GM18873 (cell line): ENCODE results near the gene EXOC3.
"Not testable (repeated sequence)": the region's sequence is repeated elsewhere in the genome, so short reads cannot be mapped to it uniquely, and the experiment has no call there.

Experiments
- ATAC-seq: cut with Tn5 transposase; IDR thresholded peaks from one replicate; pipeline ENCODE4 v1.9.1; 2021; ENCODE audit warnings: mild to moderate bottlenecking, moderate library complexity, moderate number of reproducible peaks; ENCODE audit not compliant: unreplicated experiment, low FRiP score

The EXOC3 gene

DNA sequence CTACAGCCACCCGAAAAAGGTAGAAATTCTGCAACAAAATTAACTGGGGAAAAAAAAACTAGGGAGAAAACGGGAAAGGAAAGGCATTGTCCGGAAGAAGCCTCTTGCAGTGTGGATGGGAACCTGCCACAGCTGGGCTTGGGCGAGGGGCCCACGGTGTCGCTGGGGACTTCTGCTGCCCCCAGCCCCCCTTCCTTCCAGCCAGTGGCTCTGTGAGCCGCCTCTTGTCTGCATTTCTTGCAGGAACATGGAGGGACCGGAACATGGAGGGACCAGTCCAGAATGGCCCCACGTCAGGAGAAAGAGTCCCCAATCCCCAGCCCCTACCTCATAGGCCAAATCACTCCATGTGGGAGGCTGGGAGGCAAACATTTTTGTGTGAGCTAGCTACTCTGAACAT is 36.9 kb upstream of the EXOC3 start:
- ATAC-seq, result no peak

DNA sequence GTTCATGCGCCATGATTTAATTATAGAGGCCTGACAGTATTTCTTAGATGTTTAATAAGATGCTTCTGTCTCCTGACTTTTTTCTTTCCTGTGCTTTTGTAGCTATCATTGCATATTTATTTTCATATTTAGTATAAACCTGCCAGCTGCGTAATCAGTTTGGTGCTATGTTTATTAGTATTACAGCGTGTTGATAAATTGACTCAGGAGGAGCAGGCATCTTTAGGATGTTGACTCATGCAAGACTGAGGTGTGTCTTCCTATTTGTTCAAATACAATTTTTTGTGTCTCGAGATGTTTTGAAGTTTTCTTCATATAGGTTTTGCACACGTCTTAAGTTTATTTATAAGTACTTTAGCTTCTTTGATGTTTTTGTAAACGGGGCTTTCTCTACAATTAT is 35.9 kb upstream of the EXOC3 start:
- ATAC-seq, result no peak

DNA sequence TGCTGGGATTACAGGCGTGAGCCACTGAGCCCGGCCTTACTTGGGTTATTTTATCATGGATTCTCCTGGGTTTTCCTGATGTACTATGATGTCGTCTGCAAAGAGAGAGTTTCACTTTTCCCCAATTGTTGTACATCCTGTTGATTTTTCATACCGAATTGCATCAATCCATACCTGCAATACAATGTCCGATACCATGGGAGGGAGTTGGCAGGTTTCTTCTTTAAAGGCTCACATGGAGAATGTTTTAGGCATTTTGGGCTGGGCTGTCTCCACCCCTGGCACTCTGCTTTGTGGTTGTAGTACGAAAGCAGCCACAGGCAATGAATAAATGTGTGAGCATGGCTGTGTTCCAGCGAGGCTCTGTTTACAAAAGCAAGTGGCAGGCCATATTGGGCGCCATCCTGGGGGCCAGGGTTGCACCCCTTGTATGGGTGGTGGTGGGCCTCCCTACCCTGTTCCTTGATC is 35.1 kb upstream of the EXOC3 start:
- ATAC-seq, result no peak

DNA sequence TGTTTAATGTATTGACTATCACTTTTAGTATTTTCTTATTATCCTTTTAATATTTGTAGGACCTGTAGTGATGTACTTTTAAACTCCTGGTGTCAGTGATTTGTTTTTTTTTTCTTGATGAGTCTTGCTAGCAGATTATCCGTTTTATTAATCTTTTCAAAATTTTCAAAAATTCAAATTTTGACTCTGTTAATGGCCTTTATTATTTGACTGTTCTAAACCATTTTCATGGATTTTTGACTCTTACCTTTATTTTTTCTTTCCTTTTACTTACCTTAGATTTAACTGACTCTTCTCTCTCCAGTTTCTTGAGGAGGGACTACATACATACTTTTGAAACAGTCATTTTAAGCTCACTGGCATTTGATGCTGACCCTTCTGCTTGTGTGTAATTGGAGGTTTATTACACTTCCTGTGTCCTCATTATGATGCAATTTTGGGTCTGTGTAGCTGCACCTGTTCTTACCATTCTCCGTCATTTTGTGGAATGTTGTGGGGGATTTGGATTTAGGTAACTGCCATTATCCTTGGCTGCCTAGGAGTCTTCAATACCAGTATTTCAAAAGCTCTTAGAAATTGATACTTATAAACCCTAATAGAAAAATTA is 32.0 kb upstream of the EXOC3 start:
- ATAC-seq, result no peak

DNA sequence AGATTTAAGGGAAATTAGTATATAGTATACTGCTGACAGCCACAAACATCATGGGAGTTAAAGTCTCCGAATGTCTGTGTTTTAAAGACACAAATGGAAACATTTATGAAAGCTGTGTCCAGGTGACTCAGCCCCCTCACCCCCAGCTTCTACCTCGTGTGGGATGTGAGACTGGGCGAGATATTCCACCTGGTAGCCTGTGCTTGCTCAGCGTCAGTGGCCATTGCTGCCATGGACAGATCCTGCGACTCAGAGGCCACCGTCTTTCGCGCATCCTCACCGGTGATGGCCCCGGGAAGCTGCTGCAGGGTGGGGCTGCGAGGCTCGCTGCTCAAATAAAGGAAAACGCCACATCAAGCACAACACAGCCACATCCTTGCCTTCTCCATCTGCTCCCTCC is 31.2 kb upstream of the EXOC3 start:
- no peak for ATAC-seq

DNA sequence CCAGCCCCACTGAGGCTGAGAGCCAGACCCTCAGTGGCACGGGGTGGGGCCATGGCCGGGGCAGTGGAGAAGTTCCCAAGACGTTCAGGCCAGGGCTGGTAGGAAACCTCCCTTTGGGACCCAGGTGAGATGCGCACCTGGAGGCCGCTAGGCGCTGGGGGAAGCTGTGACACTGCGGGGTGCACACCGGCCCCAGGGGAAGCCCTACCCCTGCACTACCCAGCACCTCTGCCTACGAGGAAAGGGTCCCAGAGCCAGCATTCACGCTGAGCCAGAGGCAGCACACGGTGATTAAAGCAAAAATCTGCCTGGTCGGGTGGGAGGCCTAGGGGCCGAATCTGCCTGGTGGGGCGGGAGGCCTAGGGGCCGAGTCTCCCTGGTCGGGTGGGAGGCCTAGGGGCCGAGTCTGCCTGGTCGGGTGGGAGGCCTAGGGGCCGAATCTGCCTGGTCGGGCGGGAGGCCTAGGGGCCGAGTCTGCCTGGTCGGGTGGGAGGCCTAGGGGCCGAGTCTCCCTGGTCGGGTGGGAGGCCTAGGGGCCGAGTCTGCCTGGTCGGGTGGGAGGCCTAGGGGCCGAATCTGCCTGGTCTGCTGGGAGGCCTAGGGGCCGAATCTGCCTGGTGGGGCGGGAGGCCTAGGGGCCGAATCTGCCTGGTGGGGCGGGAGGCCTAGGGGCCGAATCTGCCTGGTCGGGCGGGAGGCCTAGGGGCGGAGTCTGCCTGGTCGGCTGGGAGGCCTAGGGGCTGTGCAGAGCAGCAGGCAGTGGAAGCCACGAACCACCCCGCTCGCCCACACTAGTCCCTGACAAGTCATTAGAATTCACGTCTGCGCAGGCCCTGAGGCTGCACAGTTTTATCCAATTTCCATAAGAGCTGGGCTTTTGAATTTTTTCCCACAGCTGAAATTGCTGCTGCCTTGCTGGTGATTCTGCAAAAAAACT is 27.7 kb upstream of the EXOC3 start:
- ATAC-seq, result not testable (repeated sequence)

DNA sequence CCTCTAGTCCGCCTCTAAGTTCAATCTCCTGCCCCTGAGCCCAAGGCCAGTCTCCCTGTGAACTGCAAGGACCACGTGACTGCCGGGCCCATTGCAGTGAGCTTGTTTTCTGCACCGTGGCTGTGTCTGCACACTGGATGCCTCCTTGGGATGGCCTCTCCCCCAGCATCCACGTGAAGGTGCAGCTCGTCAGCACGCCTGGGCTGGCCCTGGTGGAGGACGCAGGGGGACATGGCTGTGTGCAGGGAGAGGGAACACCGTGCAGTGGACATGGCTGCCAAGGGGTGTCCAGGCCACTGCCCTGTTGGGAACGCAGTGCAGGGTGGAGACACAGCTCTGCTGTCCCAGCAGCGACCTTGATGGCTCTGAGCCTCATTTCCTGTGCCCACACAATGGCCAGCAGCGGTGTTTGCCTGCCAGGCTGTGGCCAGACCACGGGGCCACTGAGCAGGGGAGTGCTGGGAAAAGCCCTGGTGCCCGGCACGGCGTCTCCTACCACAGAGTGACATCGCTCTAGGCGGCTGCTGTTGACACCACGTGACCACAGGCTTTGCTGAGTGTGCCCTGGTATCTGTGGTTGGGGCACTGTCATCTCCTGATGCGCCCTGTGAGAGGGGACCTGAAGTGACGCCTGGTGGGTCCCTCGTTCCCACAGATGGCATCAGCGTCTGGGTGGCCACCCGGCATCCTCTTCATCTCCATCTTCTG is 26.9 kb upstream of the EXOC3 start:
- no peak for ATAC-seq

DNA sequence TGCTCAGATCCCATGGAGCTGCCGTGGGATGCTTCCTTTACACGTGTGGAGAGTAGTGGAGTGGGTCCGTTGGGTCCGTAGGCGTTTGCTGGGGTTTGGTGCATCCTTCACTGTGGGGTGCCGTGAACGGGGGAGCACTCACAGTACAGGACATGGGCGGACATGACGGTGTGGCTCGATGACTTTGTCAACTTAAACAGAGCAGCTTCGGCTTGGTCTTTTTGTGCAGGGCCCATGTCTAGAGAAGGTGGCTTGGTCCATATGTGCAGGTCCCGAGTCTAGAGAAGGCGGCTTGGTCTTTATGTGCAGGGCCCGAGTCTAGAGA is 26.4 kb upstream of the EXOC3 start:
- ATAC-seq, result no peak

- no peak for ATAC-seq
These were observed 25.4 kb upstream of the EXOC3 start for GRCh38 chr5:417301-418161.

- no peak for ATAC-seq
These were observed 24.5 kb upstream of the EXOC3 start for GRCh38 chr5:418162-419121.

GRCh38 chr5:419970-420369 is 23.0 kb upstream of the EXOC3 start:
- no peak for ATAC-seq

GRCh38 chr5:420632-421286 is 22.2 kb upstream of the EXOC3 start:
- no peak for ATAC-seq

DNA sequence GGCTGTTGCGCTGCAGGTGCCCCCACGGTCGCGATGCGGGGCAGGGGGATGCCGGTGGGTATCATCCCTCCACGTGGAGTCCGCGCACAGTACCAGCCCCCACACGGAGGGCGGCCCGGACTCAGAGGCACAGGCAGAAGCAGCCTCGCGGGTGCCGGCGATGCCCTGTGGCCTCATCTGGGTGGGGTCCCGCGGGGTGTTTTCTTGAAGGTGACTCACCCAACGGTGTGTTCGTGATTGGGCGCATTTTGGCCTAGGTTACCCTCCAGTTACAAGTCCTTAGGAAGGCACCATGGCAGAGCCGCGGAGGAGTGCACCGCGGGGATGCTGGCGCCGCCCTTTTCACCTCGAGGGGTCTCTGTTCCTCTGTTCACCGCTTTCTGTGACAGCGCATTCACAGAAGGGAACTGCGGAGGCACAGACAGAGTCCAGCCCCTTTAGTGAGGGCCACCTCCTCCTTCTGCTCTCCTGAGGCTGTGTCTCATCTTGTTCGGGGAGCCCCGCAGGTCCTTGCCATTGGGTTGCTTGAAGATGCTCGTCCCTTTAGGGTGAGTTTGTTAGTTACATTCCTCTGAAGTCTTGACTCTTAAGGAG is 21.6 kb upstream of the EXOC3 start:
- ATAC-seq, result no peak

DNA sequence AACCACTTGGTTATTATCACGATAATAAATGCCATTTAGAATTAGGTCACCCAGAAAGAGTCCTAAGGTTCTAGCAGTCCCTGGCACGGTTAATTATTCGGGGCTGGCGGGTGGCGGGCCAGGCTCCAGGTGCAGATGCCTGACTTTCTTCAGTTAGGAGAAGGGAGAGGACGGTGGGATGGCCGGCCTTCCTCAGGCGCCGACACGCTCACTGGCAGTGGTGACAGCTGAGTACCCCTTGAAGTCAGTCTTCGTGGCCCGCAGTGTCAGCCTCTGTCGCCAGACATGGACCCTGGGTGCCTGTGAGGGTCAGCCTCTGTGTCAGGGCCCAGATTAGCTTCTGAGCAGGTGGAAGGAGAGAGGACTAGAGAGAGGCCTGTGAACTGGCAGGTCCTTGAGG is 21.1 kb upstream of the EXOC3 start:
- ATAC-seq, result no peak

GRCh38 chr5:422323-423232 is 20.4 kb upstream of the EXOC3 start:
- no peak for ATAC-seq

GRCh38 chr5:423233-423565 is 19.8 kb upstream of the EXOC3 start:
- ATAC-seq, result no peak

DNA sequence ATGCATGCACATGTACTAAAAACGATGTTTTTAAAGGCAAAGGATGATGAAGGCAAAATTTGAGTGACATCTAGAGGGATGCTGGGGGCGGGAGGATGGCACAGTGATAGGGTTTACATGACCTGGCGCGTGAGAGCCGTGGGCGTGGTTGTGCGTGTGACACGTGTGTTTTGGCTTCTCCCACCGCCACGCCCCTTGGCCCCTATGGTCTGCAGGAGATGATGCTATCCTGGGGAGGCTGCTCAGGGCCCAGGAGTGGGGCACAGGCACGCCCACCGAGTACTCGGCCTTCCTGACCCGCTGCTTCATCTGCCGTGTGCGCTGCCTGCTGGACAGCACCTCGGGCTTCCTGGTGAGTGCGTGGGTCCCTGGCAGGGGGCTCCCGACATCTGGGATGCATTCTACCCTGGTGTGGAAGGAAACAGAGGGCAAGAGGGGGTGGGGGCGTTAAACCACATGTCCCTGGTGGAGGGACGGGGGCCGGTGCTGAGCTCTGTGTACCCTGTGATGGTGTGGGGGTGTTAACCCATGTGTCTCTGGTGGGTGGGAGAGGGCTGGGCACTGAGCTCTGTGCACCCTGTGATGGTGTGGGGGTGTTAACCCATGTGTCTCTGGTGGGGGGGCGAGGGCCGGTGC is 19.2 kb upstream of the EXOC3 start:
- no peak for ATAC-seq
